IPS-NIHi7 (cell line): ENCODE results near the gene SLC24A3.

Source experiments
- DNase-seq: peaks from one replicate; pipeline ENCODE4 v3.0.0; 2012; ENCODE audit warnings: mixed read lengths; ENCODE audit errors: extremely low spot score

Gene SLC24A3

GRCh38 chr20:19764207-19764606 lies 551.8 kb downstream of the SLC24A3 start:
- DNase-seq: no peak

- DNase-seq: no peak
Observed at GRCh38 chr20:19765266-19765665, 552.8 kb downstream of the SLC24A3 start.

- no peak for DNase-seq
Observed at GRCh38 chr20:19765913-19766312, 553.5 kb downstream of the SLC24A3 start.

GRCh38 chr20:19767070-19767469 lies 554.6 kb downstream of the SLC24A3 start:
- no peak for DNase-seq

- no peak for DNase-seq
Observed at GRCh38 chr20:19768325-19768842, 555.9 kb downstream of the SLC24A3 start.

- DNase-seq: no peak
Observed at GRCh38 chr20:19769507-19769906, 557.1 kb downstream of the SLC24A3 start.

GRCh38 chr20:19770375-19770774 lies 557.9 kb downstream of the SLC24A3 start:
- DNase-seq: peak; percentile 38

- DNase-seq: no peak
Observed at GRCh38 chr20:19771031-19771430, 558.6 kb downstream of the SLC24A3 start.
